ENCODE data around the gene HERC4. TPM values are rescaled to one million over a fixed set of nuclear protein-coding genes. Genes with fewer than 3 reads are reported as not detected.

The HERC4 gene
- total and polyA plus RNA-seq, 9 of the 15 experiments (the other 6 are each of a cell fraction or from before 2014, with no cell fraction given), result 12.5 to 33.5 (median 22.8) TPM

DNA sequence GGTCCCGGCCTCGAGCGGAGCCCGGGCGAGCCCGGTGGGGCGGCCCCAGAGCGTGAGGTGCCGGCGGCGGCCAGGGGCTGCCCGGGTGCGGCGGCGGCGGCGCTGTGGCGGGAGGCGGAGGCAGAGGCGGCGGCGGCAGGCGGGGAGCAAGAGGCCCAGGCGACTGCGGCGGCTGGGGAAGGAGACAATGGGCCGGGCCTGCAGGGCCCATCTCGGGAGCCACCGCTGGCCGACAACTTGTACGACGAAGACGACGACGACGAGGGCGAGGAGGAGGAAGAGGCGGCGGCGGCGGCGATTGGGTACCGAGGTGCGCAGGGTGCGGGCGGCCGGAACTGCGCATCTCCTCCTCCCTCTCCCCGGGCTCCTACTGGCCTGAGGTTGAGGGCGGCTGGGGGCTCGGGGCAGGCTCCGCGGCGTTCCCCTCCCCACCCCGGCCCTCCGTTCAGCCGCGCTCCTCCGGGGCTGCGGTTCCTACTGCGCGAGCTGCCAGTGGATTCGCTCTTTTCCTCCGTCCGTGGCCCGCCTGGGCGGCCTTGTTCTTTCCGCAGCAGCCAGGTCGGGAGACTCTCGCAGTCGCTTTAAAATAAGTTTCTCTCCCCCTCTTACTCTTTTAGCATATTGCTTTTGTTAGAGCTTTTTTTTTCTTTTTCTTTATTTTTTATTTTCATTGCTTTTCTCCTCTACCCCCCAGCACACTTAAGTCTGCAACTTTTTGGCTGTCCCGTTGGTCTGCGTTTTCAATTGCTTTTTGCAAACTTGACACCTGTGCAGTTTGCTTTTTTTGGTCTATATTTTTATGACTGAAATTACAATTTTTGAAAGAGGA lies 190.0 kb downstream of the HERC4 start (continued):
- TF ChIP-seq, protein P1, sequence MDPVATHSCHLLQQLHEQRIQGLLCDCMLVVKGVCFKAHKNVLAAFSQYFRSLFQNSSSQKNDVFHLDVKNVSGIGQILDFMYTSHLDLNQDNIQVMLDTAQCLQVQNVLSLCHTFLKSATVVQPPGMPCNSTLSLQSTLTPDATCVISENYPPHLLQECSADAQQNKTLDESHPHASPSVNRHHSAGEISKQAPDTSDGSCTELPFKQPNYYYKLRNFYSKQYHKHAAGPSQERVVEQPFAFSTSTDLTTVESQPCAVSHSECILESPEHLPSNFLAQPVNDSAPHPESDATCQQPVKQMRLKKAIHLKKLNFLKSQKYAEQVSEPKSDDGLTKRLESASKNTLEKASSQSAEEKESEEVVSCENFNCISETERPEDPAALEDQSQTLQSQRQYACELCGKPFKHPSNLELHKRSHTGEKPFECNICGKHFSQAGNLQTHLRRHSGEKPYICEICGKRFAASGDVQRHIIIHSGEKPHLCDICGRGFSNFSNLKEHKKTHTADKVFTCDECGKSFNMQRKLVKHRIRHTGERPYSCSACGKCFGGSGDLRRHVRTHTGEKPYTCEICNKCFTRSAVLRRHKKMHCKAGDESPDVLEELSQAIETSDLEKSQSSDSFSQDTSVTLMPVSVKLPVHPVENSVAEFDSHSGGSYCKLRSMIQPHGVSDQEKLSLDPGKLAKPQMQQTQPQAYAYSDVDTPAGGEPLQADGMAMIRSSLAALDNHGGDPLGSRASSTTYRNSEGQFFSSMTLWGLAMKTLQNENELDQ (CRISPR knock-in tag; IDR thresholded peaks at IDR 0.05; ENCODE audit: borderline replicate concordance), result 0 out of 2 replicates have a peak, but pooled peaks have one; percentile 27
- peak; percentile 16; the same call in 1 of the 2 replicates for TF ChIP-seq JUND (IDR thresholded peaks at IDR 0.05; ENCODE audit: borderline replicate concordance, low read depth, low read length)
- no peak for TF ChIP-seq JUND (tag; IDR thresholded peaks at IDR 0.05; ENCODE audit: borderline replicate concordance, low read depth, low read length)
- TF ChIP-seq SMAD1 (IDR thresholded peaks at IDR 0.05; ENCODE audit: low read depth, low read length, partially characterized antibody), result peak; percentile 0
- peak; percentile 42 for TF ChIP-seq PHF20 (IDR thresholded peaks at IDR 0.05; ENCODE audit: partially characterized antibody)
- peak; percentile 66; the same call in 1 of the 2 replicates for TF ChIP-seq MTA3 (IDR thresholded peaks at IDR 0.05; ENCODE audit: borderline replicate concordance)
- no peak; the same call in 1 of the 2 replicates for TF ChIP-seq ZNF263 (CRISPR knock-in tag; IDR thresholded peaks at IDR 0.05; ENCODE audit: borderline replicate concordance)
- TF ChIP-seq ZNF212 (CRISPR knock-in tag; IDR thresholded peaks at IDR 0.05), result no peak
- no peak for TF ChIP-seq SMARCA5 (IDR thresholded peaks at IDR 0.05)
- TF ChIP-seq ZBTB26 (CRISPR knock-in tag; IDR thresholded peaks at IDR 0.05), result no peak
- no peak for TF ChIP-seq TOE1 (IDR thresholded peaks at IDR 0.05; ENCODE audit: borderline replicate concordance)
- TF ChIP-seq TOE1 (CRISPR knock-in tag; IDR thresholded peaks at IDR 0.05; ENCODE audit: borderline replicate concordance, low read depth), result no peak
- no peak; the same call in 1 of the 2 replicates for TF ChIP-seq GTF2E2 (tag; IDR thresholded peaks at IDR 0.05)
- TF ChIP-seq CREB3L1 (IDR thresholded peaks at IDR 0.05; ENCODE audit: borderline replicate concordance, low read depth), result peak; percentile 80
- 0 out of 2 replicates have a peak, but pooled peaks have one; percentile 37 for TF ChIP-seq STAG1 (CRISPR knock-in tag; IDR thresholded peaks at IDR 0.05; ENCODE audit: borderline replicate concordance)
- TF ChIP-seq E2F4 (CRISPR knock-in tag; IDR thresholded peaks at IDR 0.05; ENCODE audit: low read depth), result 0 out of 2 replicates have a peak, but pooled peaks have one; percentile 45
- TF ChIP-seq ATF4 (CRISPR knock-in tag; IDR thresholded peaks at IDR 0.05), result no peak
- TF ChIP-seq TBP (optimal IDR thresholded peaks at IDR 0.05; ENCODE audit: low read depth, low read length), result peak; percentile 43
